H54 (cell line): ENCODE results near the gene ASPG.

Experiments
- DNase-seq: peaks from one replicate; pipeline ENCODE4 v3.0.0; 2011; ENCODE audit warnings: low spot score, mixed read lengths; ENCODE audit not compliant: insufficient read length
- FAIRE-seq: peaks from 3 replicates; lab custom pipeline; 2011; peaks lifted over from hg19 to GRCh38; lab: Jason Lieb, UNC
- POLR2A ChIP-seq: IDR thresholded peaks from 2 replicates; pipeline ENCODE4 v1.6.1; 2011; ENCODE audit warnings: low read depth, mild to moderate bottlenecking, low read length

The ASPG gene

GRCh38 chr14:104132981-104133380, 47.5 kb downstream of the ASPG start:
- TF ChIP-seq POLR2A: no peak
- DNase-seq (no peak), FAIRE-seq (no peak)

- FAIRE-seq (no peak), DNase-seq (no peak)
- TF ChIP-seq POLR2A: no peak
Observed at GRCh38 chr14:104133496-104133895, 48.0 kb downstream of the ASPG start.

- DNase-seq (no peak), FAIRE-seq (no peak)
- no peak for TF ChIP-seq POLR2A
Observed at GRCh38 chr14:104134061-104134965, 48.8 kb downstream of the ASPG start.

GRCh38 chr14:104135121-104135903, 49.8 kb downstream of the ASPG start:
- FAIRE-seq (no peak), DNase-seq (peak; percentile 77)
- no peak for TF ChIP-seq POLR2A

DNA sequence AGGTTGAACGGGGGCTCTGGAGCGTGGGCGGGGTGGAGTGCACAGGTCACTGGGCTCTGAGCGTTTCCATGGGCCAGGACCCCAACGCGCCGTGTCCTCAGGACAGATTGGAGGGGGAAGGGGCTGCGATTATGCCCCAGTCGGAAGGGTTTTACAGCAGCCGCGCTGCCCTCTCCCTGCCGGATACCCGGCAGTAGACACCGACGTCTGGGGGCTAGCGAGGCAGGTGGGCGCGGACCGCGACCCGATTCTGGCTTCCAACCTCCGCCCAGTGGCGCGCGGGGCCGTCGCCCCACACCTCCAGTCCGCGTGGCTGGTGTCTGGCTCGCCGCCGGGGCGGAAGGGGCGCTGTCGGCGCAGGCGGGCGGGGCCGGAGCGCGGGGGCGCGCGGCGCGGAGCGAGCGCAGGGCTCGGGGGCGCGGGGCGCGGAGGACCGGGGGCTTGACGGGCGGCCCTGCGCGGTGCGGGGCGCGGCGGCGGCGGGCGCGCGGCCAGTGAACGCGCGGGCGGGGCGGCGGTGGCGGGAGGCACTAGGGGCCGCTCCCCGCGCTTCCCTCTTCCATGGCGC, 50.5 kb downstream of the ASPG start:
- TF ChIP-seq POLR2A: no peak
- FAIRE-seq (no peak), DNase-seq (no peak)

GRCh38 chr14:104136472-104137296, 51.2 kb downstream of the ASPG start:
- TF ChIP-seq POLR2A: no peak
- no peak for DNase-seq

DNA sequence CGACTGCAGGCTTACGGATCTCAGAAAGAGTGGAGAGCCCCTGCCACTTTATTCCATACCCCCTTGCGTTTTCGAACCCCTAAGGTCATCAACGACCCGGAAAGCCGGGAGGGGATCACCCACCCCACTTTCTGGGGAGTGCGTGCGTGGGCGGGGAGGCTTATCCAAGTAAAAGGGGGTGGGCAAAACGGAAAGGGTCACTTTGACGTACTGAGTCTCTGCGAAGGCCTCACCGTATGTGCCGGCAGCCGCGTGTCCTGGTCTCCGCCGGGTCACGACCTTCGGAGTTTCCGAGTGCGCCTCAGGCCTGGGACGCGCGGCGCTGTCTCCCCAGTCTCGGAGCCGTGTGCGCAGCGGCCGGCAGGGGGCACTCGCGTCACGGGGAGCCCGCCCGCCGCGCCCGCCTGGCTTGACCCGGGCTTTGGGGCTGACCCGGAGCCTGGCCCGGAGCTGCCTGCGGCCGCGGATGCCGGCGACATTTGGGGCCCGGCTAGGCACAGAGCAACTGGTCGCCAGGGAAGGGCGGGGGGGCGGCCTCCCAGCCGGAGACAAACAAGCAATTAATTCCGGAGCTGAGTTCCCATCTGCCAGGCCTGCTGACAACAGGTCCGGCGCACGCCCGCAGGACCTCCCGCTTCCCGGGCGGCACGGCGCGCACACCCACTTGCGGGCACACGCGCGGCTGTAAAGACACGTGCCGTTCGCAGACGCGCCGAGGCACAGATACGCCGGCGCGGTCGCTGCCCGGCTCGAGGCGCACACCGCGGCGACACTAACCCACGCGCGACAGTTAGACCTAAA, 52.0 kb downstream of the ASPG start:
- FAIRE-seq (no peak), DNase-seq (peak; percentile 91)
- no peak for TF ChIP-seq POLR2A

More at GRCh38 chr14:104136472-104137296, 51.2 kb downstream of the ASPG start:
- no peak for FAIRE-seq

DNA sequence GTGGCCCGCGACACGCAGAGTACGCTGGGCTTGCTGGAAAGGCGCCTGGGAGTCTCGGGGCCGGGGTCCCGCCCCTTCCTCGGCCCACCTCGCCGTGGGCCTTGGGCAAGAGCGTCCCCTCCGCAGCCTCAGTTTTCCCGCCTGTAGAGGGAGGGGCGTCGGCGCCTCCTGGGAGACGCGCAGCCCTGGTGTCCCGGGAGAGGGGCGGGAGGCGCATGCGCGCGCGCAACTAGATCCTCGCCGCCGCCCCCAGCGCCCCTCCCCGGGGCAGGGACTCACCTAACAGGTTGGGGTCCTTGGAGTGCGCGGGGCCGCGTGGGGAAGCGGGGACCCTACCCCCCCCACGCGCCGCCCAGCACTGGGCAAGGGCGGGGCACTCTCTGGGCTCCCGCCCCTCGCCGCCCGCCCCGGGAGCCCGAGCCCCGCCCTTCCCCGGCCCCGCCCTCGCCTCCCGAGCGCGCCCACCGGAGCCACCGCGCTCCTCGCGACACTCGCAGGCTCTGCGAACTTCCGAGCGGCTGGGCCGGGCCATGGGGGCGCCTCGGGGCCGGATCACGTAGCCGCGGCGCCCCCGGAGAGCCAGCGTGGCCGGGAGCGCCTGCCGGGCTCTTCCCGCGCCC, 52.7 kb downstream of the ASPG start, which contains the start of gene KIF26A:
TSS of gene KIF26A (plus strand) at position 490 of the 620 bp plus-strand sequence. CDS start 136 bp downstream, outside the sequence.
- DNase-seq (peak; percentile 61), FAIRE-seq (no peak)
- TF ChIP-seq POLR2A: no peak

GRCh38 chr14:104138718-104139459, 53.4 kb downstream of the ASPG start:
- DNase-seq (no peak), FAIRE-seq (no peak)
- no peak for TF ChIP-seq POLR2A

GRCh38 chr14:104139460-104140212, 54.1 kb downstream of the ASPG start:
- TF ChIP-seq POLR2A: no peak
- no peak for FAIRE-seq

GRCh38 chr14:104140213-104140462, 54.6 kb downstream of the ASPG start:
- no peak for DNase-seq
- TF ChIP-seq POLR2A: no peak
- no peak for FAIRE-seq

More at GRCh38 chr14:104139460-104140212, 54.1 kb downstream of the ASPG start:
- DNase-seq: no peak
